ENCODE measurements around the gene GNAI3.
A peak's percentile ranks its signal among the peaks of the same experiment; 100 is the strongest.
"Not testable (repeated sequence)": the region's sequence is repeated elsewhere in the genome, so short reads cannot be mapped to it uniquely, and the experiment has no call there.

GNAI3 gene

GRCh38 chr1:109660691-109661026 is 112.2 kb downstream of the GNAI3 start:
- DNase-seq (ENCODE audit: low spot score): not testable (repeated sequence)

- no peak for DNase-seq (ENCODE audit: low spot score)
Measured at GRCh38 chr1:109661391-109661790, 113.0 kb downstream of the GNAI3 start.

- DNase-seq (ENCODE audit: low spot score): no peak
Measured at GRCh38 chr1:109664671-109665070, 116.3 kb downstream of the GNAI3 start.

- peak; percentile 71 for DNase-seq (ENCODE audit: low spot score)
Measured at GRCh38 chr1:109667452-109668122, 119.2 kb downstream of the GNAI3 start, which contains the start of gene GSTM2. Gene GSTM2 (plus strand): TSS chr1:109668057. CDS start chr1:109668116, 59 bp downstream.
